Right lobe of liver (tissue), 6 donors: Measurements from ENCODE around the gene RPL28. TPM values are rescaled to one million over a fixed set of nuclear protein-coding genes. Genes with fewer than 3 reads are reported as not detected.

ENCODE experiments used
- ATAC-seq, 4 donors: fragments of 200-7000 bp; cut with Tn5 transposase; one replicate each; pipeline ENCODE4 v1.9.1; 2020; ENCODE audit warnings: mild to moderate bottlenecking in 4 of 4, moderate library complexity in 4 of 4
- DNase-seq, 3 donors: peaks; one replicate each; pipeline ENCODE4 v3.0.0-alpha.2; 2020
- H3K27ac ChIP-seq, 3 donors: fragments of 200-600 bp; one replicate each; pipeline ENCODE4 v1.8.0; 2022
- H3K27me3 ChIP-seq, 2 donors: fragments of 200-600 bp; one replicate each; pipeline ENCODE4 v1.8.0; 2022
- H3K36me3 ChIP-seq, 4 donors: fragments of 200-600 bp; sonication (generic) in 1 of 4; one replicate each; pipeline versions ENCODE4 v1.5.1 to v1.8.0; 2017 to 2022; ENCODE audit warnings: control low read depth in 1 of 4
- H3K4me1 ChIP-seq, 4 donors: fragments of 200-600 bp; sonication (generic) in 1 of 4; one replicate each; pipeline versions ENCODE4 v1.5.1 to v1.8.0; 2017 to 2022; ENCODE audit warnings: control low read depth in 1 of 4
- H3K4me3 ChIP-seq, 3 donors: fragments of 200-600 bp; one replicate each; pipeline ENCODE4 v1.8.0; 2022
- H3K9me3 ChIP-seq, 4 donors: fragments of 200-600 bp; sonication (generic) in 1 of 4; one replicate each; pipeline versions ENCODE4 v1.5.1 to v1.8.0; 2017 to 2022; ENCODE audit warnings: control low read depth in 1 of 4
- CTCF ChIP-seq, 4 donors: fragments of 200-600 bp in 3 of 4; fragments of 450-650 bp in 1 of 4; IDR thresholded peaks; one replicate each; pipeline versions ENCODE4 v1.5.1 to v1.8.0; 2016 to 2022; ENCODE audit warnings: antibody characterized with exemption in 4 of 4, mild to moderate bottlenecking in 2 of 4
- POLR2A ChIP-seq: fragments of 450-650 bp; IDR thresholded peaks from one replicate; pipeline ENCODE4 v1.6.1; 2017; ENCODE audit warnings: antibody characterized with exemption, mild to moderate bottlenecking
- WGBS: methylation state at CpG from one replicate; pipeline ENCODE4 v1.1.6; 2018; ENCODE audit warnings: low coverage, low lambda C conversion rate; ENCODE audit not compliant: insufficient coverage; ENCODE audit errors: missing lambda C conversion rate; 5-methylcytosine and 5-hydroxymethylcytosine counted together
- intact Hi-C, 2 donors: fragments of 100-400 bp; cut with DNase I; formaldehyde crosslinking; loops; one replicate each; pipeline versions ENCODE4 v1.11.2 to v1.14.1; 2022
- total RNA-seq, 6 experiments: library from RNA; depleted of rRNA in 2 of 6; stranded (reverse); fragments of >200 nt in 2 of 6; fragmentation: NEBNext Ultra II Directional in 3 of 6; extraction: Animal tissue kit (Norgen Biotek cat#: 25700) in 3 of 6; gene quantifications; one replicate each; pipeline versions ENCODE4 v1.1.0 to v1.2.4, GENCODE V29; 2016 to 2023
- donor health status: DM: no; HTN: yes; CAD: no.
- donor health status: DM: no; HTN: no; CAD: no.
- donor health status: DM: no; HTN: no; CAD: no.
- donor health status: DM: no; HTN: yes; CAD: no.
- donor health status: DM: no; HTN: yes; CAD: no.

Gene RPL28
- total RNA-seq, 6 experiments from 2014 or later: 305 to 530 (median 455) TPM

- Histone ChIP-seq H3K27me3 (peaks cover 0 to 10% of the 10 kb centered on the region in 2 donors), H3K27ac (no peak overlapping the region), H3K36me3 (no peaks in the 10 kb centered on the region), H3K4me1 (no peaks in the 10 kb centered on the region), H3K9me3 (no peaks in the 10 kb centered on the region), H3K4me3 (no peak overlapping the region)
- intact Hi-C loops: no loop called here
- ATAC-seq: no peak
- 86% methylated on average over 1 of the region's 1 CpG for WGBS
- no peak for DNase-seq
- TF ChIP-seq CTCF (IDR thresholded peaks at IDR 0.05) (no peak), POLR2A (no peak)
Measured at GRCh38 chr19:55431183-55431582, 45.5 kb downstream of the RPL28 start.

- DNase-seq (no peak), ATAC-seq (no peak)
- 61% methylated on average over 10 of the region's 14 CpGs for WGBS
- Histone ChIP-seq H3K27ac (no peak overlapping the region), H3K27me3 (peaks cover 0 to 10% of the 10 kb centered on the region in 2 donors), H3K9me3 (no peaks in the 10 kb centered on the region), H3K4me3 (no peak overlapping the region), H3K4me1 (no peaks in the 10 kb centered on the region), H3K36me3 (no peaks in the 10 kb centered on the region)
- TF ChIP-seq POLR2A: no peak
- TF ChIP-seq CTCF (IDR thresholded peaks at IDR 0.05): no peak
- intact Hi-C loops: no loop called here
Measured at GRCh38 chr19:55432241-55432959, 46.7 kb downstream of the RPL28 start.

GRCh38 chr19:55433292-55433691, 47.6 kb downstream of the RPL28 start:
- H3K4me3 ChIP-seq: no peak overlapping the region
- intact Hi-C loops: no loop called here
- no CpG with 5 or more reads among the region's 48 CpGs for WGBS
- H3K36me3 ChIP-seq: no peaks in the 10 kb centered on the region
- no peaks in the 10 kb centered on the region for H3K4me1 ChIP-seq
- H3K9me3 ChIP-seq: no peaks in the 10 kb centered on the region
- TF ChIP-seq POLR2A (no peak), CTCF (IDR thresholded peaks at IDR 0.05) (no peak)
- peaks cover 0 to 10% of the 10 kb centered on the region in 2 donors for H3K27me3 ChIP-seq
- DNase-seq: no peak
- no peak overlapping the region for H3K27ac ChIP-seq
- ATAC-seq: no peak

GRCh38 chr19:55434356-55434919, 48.7 kb downstream of the RPL28 start:
- H3K4me1 ChIP-seq: no peaks in the 10 kb centered on the region
- WGBS: 62% methylated on average over 4 of the region's 4 CpGs
- H3K36me3 ChIP-seq: no peaks in the 10 kb centered on the region
- DNase-seq: no peak
- TF ChIP-seq POLR2A (no peak), CTCF (IDR thresholded peaks at IDR 0.05) (no peak)
- H3K9me3 ChIP-seq: no peaks in the 10 kb centered on the region
- no peak overlapping the region for H3K4me3 ChIP-seq
- intact Hi-C loops: no loop called here
- no peak overlapping the region for H3K27ac ChIP-seq
- H3K27me3 ChIP-seq: peaks cover 0 to 10% of the 10 kb centered on the region in 2 donors
- ATAC-seq: no peak
